Smooth muscle cell (in vitro differentiated cells): Measurements from ENCODE around the gene RUVBL2. TPM values are rescaled to one million over a fixed set of nuclear protein-coding genes. Genes with fewer than 3 reads are reported as not detected.

Experiments used
- DNase-seq: peaks from one replicate; lab custom pipeline; 2025; ENCODE audit not compliant: unreplicated experiment; lab: John Stamatoyannopoulos, UW
- H2AFZ ChIP-seq: fragments of 200-600 bp; sonication (generic); 2 replicates; pipeline ENCODE4 v1.6.0; 2016; ENCODE audit warnings: antibody characterized with exemption, low read depth, mild to moderate bottlenecking
- H3F3A ChIP-seq: fragments of 200-600 bp; sonication (generic); 2 replicates; pipeline ENCODE4 v1.6.0; 2017; ENCODE audit warnings: antibody characterized with exemption, low read depth
- H3K27ac ChIP-seq: fragments of 200-600 bp; sonication (generic); 2 replicates; pipeline ENCODE4 v1.5.1; 2016; ENCODE audit warnings: low read depth, mild to moderate bottlenecking
- H3K27me3 ChIP-seq: fragments of 200-600 bp; sonication (generic); 2 replicates; pipeline ENCODE4 v1.6.1; 2016; ENCODE audit warnings: low read depth, mild to moderate bottlenecking
- H3K36me3 ChIP-seq: fragments of 200-600 bp; sonication (generic); 2 replicates; pipeline ENCODE4 v1.5.1; 2016; ENCODE audit warnings: low read depth
- H3K4me1 ChIP-seq: fragments of 200-600 bp; sonication (generic); 2 replicates; pipeline ENCODE4 v1.5.1; 2016; ENCODE audit warnings: low read depth
- H3K4me2 ChIP-seq: fragments of 200-600 bp; sonication (generic); 2 replicates; pipeline ENCODE4 v1.6.0; 2016; ENCODE audit warnings: mild to moderate bottlenecking
- H3K4me3 ChIP-seq: fragments of 200-600 bp; sonication (generic); 2 replicates; pipeline ENCODE4 v1.5.1; 2016; ENCODE audit warnings: mild to moderate bottlenecking
- H3K79me2 ChIP-seq: fragments of 200-600 bp; sonication (generic); 2 replicates; pipeline ENCODE4 v1.6.0; 2016; ENCODE audit warnings: low read depth, mild to moderate bottlenecking
- H3K9ac ChIP-seq: fragments of 200-600 bp; sonication (generic); 2 replicates; pipeline ENCODE4 v1.6.0; 2016; ENCODE audit warnings: low read depth
- H3K9me3 ChIP-seq: fragments of 200-600 bp; sonication (generic); replicated peaks from 2 replicates; pipeline ENCODE4 v1.5.1; 2016; ENCODE audit warnings: low read depth
- H4K20me1 ChIP-seq: fragments of 200-600 bp; sonication (generic); 2 replicates; pipeline ENCODE4 v1.6.0; 2016; ENCODE audit warnings: low read depth
- WGBS: methylation state at CpG from one replicate; pipeline ENCODE4 v1.1.7; 2016; ENCODE audit warnings: low lambda C conversion rate; 5-methylcytosine and 5-hydroxymethylcytosine counted together
- polyA plus RNA-seq: library from polyadenylated mRNA; unstranded; fragments of >200 nt; fragmentation: Nextera tagmentation; extraction: Ambion mirVana; gene quantifications from 2 replicates; pipeline ENCODE4 v1.2.1, GENCODE V29; 2016
- total RNA-seq: library from RNA; depleted of rRNA; stranded (reverse); fragments of >200 nt; gene quantifications from 2 replicates; pipeline ENCODE4 v1.2.3, GENCODE V29; 2014
- TF ChIP-seq, protein P1 (sequence below): fragments of 200-600 bp; sonication (generic); IDR thresholded peaks from 2 replicates; pipeline ENCODE4 v1.5.1; 2017; ENCODE audit warnings: borderline replicate concordance, mild to moderate bottlenecking, antibody characterized with exemption; ENCODE audit not compliant: insufficient read depth, poor library complexity, severe bottlenecking

Gene RUVBL2
- total and polyA plus RNA-seq, 2 experiments from 2014 or later, result 89.4 to 123 TPM

GRCh38 chr19:48950830-48951519 is 42.7 kb upstream of the RUVBL2 start:
- no peak overlapping the region for H3K9ac ChIP-seq
- no peaks in the 10 kb centered on the region for H3K36me3 ChIP-seq
- no peaks in the 10 kb centered on the region for H3K27me3 ChIP-seq
- no peaks in the 10 kb centered on the region for H3F3A ChIP-seq
- DNase-seq, result no peak
- TF ChIP-seq, protein P1, sequence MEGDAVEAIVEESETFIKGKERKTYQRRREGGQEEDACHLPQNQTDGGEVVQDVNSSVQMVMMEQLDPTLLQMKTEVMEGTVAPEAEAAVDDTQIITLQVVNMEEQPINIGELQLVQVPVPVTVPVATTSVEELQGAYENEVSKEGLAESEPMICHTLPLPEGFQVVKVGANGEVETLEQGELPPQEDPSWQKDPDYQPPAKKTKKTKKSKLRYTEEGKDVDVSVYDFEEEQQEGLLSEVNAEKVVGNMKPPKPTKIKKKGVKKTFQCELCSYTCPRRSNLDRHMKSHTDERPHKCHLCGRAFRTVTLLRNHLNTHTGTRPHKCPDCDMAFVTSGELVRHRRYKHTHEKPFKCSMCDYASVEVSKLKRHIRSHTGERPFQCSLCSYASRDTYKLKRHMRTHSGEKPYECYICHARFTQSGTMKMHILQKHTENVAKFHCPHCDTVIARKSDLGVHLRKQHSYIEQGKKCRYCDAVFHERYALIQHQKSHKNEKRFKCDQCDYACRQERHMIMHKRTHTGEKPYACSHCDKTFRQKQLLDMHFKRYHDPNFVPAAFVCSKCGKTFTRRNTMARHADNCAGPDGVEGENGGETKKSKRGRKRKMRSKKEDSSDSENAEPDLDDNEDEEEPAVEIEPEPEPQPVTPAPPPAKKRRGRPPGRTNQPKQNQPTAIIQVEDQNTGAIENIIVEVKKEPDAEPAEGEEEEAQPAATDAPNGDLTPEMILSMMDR, result no peak
- no peak overlapping the region for H3K4me3 ChIP-seq
- no peak overlapping the region for H2AFZ ChIP-seq
- 78% methylated on average over 9 of the region's 9 CpGs for WGBS
- no peaks in the 10 kb centered on the region for H3K9me3 ChIP-seq
- no peaks in the 10 kb centered on the region for H4K20me1 ChIP-seq
- H3K4me1 ChIP-seq, result peaks cover 7% of the 10 kb centered on the region
- H3K79me2 ChIP-seq, result peaks cover 13% of the 10 kb centered on the region
- H3K4me2 ChIP-seq, result no peak overlapping the region
- no peak overlapping the region for H3K27ac ChIP-seq

GRCh38 chr19:48953141-48953540 is 40.5 kb upstream of the RUVBL2 start:
- Histone ChIP-seq H2AFZ (no peak overlapping the region), H3K27me3 (no peaks in the 10 kb centered on the region), H3K9ac (no peak overlapping the region), H4K20me1 (no peaks in the 10 kb centered on the region), H3K9me3 (no peaks in the 10 kb centered on the region), H3K36me3 (no peaks in the 10 kb centered on the region), H3K4me2 (no peak overlapping the region), H3K4me1 (peaks cover 7% of the 10 kb centered on the region), H3K4me3 (no peak overlapping the region), H3F3A (peaks cover 3% of the 10 kb centered on the region), H3K79me2 (peaks cover 27% of the 10 kb centered on the region), H3K27ac (no peak overlapping the region)
- TF ChIP-seq, protein P1, result no peak
- 91% methylated on average over 4 of the region's 4 CpGs for WGBS
- no peak for DNase-seq

DNA sequence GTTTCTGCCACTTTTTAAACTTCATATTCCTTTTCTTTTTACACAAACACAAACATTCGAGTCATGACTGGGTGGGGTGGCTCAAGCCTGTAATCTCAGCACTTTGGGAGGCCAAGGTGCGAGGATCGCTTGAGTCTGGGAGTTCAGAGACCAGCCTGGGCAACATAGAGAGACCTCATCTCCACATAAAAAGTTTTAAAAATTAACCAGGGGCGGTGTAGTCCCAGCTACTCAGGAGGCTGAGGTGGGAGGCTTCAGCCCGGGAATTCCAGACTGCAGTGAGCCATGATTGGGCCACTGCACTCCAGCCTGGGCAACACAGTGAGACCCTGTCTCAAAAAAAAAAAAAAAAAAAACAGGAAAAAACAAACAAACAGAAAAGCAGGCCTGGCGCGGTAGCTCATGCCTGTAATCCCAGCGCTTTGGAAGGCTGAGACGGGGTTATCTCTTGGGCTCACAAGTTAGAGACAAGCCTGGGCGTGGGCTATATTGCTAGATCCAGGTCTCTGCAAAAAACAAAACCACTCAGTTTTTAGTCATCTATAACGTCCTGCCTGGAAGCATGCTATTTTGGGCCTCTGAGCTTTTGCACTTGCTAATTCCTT is 39.6 kb upstream of the RUVBL2 start:
- Histone ChIP-seq H3F3A (peaks cover 3% of the 10 kb centered on the region), H3K4me1 (peaks cover 7% of the 10 kb centered on the region), H3K4me2 (peak overlapping the region; percentile 96), H3K27ac (peak overlapping the region; percentile 95), H2AFZ (no peak overlapping the region), H3K9ac (no peak overlapping the region), H3K4me3 (peak overlapping the region; percentile 82), H3K9me3 (no peaks in the 10 kb centered on the region), H3K79me2 (peaks cover 33% of the 10 kb centered on the region), H3K36me3 (no peaks in the 10 kb centered on the region), H3K27me3 (no peaks in the 10 kb centered on the region), H4K20me1 (no peaks in the 10 kb centered on the region)
- DNase-seq, result no peak
- TF ChIP-seq, protein P1, result no peak
- whole genome bisulfite sequencing, result 60% methylated on average over 11 of the region's 11 CpGs
